D341Med (cell line): Measurements from ENCODE around the gene DOCK11.
A peak's percentile ranks its signal among the peaks of the same experiment; 100 is the strongest.
"Not testable (repeated sequence)": the region's sequence is repeated elsewhere in the genome, so short reads cannot be mapped to it uniquely, and the experiment has no call there.

Experiments used
- DNase-seq: peaks from one replicate; pipeline ENCODE4 v3.0.0; 2012; ENCODE audit warnings: low spot score

DOCK11 gene

DNA sequence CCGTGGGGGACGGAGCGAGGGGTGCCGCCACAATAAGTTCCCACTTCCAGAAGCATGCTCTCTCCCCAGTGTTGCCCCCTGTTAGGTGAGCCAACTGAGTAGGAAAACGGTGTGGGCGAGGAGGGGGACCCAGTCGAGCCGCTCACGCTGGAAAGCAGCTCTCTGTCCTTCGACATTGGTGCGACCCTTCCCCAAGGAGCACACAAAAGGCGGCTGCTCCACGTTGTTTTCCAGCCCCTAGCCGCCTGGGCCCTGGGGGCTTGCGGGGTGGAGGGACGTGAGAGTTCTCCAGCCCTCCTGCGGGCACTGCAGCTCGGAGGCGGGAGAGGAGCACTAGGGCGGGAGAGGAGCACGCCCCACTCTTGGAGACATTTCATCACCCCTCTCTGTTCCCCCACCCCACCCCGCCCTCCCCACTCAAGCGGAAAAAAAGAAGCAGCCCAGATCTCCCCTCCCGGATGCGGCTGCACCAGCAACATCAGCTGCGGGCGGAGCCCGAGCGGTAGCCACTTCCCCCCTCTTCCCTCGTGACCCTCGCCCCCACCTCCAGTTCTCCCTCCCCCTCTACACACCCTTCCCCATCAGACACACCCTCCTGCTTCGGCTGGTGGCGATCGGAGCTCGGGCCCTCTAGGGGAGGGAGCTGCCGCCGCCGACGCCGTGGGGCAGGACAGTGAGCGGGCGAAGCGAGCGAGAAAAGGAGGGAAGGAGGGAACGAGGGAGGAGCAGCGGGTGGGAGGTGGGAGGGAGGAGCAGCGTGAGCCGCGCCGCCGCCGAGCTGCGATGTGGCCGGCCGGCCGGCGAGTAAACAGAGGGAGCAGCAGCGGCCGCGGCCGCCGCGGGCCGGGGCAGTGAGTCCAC lies at the start of gene DOCK11:
DOCK11 (plus strand) TSS at position 755 of the 861 bp plus-strand sequence. CDS start 157 bp downstream, outside the sequence.
- peak; percentile 79 for DNase-seq

- DNase-seq = no peak
Measured at GRCh38 chrX:118448273-118448783, 47.3 kb upstream of the DOCK11 start.

DNA sequence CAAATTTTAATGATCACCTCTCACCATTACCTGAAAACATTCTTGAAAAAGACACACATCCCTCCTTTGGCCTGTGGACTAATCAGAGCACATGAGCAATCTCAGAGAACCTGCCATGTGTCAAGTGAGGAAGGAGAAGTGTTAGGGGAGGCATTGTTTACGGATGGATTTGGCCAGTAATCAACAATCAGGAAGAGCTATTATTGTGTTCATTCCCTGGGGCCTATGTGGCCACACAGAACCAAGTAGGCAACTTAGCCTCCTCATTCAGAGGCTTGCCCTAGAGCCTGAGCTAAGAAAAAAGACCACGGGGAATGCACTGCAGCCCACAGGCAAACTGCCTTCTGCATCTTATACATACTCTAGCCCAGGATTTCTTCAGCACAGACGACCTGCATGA lies 40.6 kb upstream of the DOCK11 start:
- no peak for DNase-seq

GRCh38 chrX:118459494-118459893 lies 36.1 kb upstream of the DOCK11 start:
- peak; percentile 40 for DNase-seq

DNA sequence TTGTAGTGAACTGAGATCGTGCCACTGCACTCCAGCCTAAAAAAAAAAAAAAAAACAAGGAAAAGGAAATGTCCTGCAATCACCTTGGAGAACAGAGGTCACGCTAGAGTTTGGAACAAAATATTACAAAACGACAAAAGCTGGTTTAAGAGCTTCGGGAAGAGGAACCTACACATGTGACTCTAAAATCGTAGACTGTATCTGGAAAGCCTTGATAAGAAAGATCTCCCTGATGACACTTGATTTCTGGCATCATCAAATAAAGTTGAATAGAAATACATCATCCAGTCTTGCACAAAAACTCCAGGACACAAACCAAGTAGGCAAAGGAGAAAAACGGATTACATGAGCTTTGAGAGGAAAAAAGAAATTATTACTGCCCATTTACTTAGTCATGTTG lies 31.1 kb upstream of the DOCK11 start:
- no peak for DNase-seq

GRCh38 chrX:118468122-118468521 lies 27.5 kb upstream of the DOCK11 start:
- no peak for DNase-seq

DNA sequence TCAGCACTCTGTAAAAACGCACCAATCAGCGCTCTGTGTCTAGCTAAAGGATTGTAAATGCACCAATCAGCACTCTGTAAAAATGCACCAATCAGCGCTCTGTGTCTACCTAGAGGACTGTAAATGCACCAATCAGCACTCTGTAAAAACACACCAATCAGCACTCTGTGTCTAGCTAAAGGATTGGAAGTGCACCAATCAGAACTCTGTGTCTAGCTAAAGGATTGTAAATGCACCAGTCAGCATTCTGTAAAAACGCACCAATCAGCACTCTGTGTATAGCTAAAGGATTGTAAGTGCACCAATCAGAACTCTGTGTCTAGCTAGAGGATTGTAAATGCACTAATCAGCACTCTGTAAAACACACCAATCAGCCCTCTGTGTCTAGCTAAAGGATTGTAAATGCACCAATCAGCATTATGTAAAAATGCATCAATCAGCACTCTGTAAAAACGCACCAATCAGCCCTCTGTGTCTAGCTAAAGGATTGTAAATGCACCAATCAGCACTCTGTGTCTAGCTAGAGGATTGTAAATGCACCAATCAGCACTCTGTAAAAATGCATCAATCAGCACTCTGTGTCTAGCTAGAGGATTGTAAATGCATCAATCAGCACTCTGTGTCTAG lies 24.8 kb upstream of the DOCK11 start:
- not testable (repeated sequence) for DNase-seq

GRCh38 chrX:118474586-118474985 lies 21.0 kb upstream of the DOCK11 start:
- no peak for DNase-seq

DNA sequence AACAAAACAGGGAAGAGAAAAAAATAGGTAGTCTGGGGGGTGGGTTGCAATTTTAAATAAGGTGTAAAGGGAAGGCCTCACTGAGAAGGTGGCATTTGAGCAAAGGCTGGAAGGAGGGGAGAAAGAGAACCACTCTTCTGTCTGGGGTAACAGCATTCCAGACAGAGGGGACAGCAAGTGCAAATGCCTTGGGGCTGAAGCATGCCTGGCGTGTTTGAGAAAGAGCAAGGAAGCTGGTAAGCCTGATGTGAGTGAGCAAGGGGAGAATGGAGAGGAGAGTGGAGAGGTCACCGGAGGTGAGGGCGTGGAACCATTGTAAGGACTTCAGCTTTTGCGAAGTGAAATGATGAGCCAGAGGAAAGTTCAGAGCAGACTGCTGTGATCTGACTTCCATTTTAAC lies 19.7 kb upstream of the DOCK11 start:
- DNase-seq = no peak

- no peak for DNase-seq
Measured at GRCh38 chrX:118480172-118480571, 15.4 kb upstream of the DOCK11 start.

DNA sequence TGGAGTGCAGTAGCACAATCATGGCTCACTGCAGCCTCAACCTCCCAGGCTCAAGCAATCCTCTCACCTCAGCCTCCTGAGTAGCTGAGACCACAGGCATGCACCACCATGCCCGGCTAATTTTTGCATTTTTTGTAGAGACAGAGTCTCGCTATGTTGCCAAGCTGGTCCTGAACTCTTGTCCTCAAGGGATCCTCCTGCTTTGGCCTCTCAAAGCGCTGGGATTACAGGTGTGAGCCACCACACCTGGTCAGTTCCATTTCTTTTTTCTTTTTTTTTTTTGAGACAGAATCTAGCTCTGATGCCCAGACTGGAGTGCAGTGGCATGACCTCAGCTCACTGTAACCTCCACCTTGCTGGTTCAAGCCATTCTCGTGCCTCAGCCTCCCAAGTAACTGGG lies 13.2 kb upstream of the DOCK11 start:
- DNase-seq = not testable (repeated sequence)

DNA sequence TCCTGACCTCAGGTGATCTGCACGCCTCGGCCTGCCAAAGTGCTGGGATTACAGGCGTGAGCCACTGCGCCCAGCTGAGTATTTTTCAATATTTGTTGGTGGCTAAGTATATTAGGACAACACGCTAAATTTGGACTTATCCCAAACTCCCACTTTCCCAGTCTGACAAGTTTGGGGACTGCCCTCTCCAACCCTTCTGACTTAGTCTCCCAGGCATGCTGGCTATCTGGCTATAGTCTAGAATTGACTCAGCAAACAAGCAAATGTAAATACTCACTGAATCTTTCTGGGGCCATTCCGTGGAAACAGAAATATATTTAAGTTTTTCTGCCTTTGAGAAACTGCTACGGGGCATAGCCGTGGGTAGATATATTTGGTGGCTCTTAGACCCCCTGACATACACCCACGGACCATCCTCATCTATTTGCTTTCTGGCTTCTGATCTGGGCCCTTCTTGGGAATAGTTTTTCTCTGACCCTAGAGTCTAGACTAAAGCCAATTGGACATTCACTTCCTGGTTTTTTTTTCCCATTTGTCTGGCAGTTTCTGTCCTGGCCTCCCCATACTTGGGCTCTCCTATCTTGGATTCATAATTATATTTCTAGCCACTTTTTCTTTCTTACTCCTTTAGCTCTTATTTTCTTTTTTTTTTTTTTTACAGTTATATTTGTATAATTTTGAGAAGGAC lies 11.3 kb upstream of the DOCK11 start:
- no peak for DNase-seq

DNA sequence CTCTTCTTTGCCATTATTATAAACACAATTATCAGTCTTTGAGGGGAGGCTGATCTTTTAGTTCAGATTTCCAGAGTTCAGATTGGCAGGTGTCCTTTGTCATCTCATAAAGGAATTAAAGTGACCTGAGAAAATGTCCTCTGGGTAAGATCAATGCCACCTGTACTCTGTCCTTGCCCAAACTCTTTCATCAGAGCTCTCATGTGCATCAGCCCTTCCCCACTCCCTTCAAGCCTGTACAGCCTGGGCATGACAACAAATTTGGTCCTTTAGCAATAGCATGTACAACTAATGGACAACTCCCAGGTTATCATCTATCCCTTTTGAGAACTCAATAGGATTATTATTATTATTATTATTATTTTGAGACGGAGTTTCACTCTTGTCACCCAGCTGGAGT lies 8.9 kb upstream of the DOCK11 start:
- DNase-seq = not testable (repeated sequence)

DNA sequence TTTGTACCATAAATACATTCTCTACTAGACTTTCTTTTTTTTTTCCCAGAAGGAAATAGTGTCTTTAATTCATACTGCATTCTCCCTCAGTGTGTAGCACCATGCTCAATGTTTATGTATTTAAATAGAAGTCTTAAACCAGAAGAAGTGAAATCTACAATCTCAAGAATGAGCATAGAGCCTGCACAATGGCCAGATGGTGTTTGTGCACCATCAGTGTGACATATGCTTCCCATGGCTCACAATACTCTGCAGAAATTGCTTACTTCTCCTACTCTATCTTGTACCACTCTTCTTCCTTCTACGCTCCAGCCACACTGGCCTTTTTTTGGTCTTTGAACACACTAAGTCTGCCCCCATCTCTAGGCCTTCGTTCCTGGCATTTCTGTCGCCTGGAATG lies 2.6 kb upstream of the DOCK11 start:
- DNase-seq = no peak

DNA sequence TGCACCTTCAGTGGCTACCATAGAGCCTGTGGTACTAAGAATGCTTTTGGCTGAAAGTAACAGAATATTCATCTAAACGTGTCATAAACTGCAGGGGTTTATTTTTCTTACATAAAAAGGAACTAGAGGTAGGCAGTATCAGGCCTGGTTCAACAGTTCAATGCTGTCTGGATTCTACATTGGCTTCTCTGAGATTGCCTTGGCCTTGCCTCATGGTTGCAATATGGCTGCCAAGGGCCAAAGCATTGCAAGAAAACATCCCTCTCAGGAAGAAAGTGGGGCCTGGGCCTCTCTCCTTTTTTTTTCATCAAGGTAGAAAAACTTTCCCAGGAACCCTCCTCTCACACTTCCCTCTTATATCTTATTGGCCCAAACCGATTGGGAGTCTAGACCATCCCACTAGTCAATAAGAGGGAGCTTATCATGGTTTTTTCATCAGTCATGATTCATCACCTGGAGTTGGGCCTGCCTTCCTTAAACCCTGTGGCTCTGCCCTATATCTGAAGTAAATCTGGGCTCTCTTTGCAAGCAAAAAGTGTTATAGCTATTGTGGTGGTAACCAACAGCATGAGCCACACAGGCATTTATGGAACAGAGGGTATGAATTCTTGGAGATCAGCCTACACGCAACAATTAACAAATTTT lies 1.8 kb upstream of the DOCK11 start:
- DNase-seq = no peak

- DNase-seq = peak; percentile 50
Measured at GRCh38 chrX:118495958-118496762, 545 bp downstream of the DOCK11 start.

DNA sequence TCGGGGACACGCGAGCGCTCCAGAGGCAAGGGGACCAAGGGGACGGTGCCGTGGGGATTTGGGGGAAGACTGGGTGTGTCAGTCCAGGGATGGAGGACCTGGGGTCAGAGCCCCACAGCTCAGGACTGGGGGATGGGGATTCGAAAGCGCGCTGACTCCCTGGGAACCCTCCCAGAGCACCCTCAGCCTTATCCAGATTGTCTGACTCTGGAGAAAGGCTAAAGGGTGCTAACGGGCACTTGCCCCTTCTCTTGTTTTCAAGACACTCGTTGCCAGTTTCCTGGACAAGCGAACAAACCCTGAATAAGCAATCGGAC lies 1.1 kb downstream of the DOCK11 start:
- no peak for DNase-seq

DNA sequence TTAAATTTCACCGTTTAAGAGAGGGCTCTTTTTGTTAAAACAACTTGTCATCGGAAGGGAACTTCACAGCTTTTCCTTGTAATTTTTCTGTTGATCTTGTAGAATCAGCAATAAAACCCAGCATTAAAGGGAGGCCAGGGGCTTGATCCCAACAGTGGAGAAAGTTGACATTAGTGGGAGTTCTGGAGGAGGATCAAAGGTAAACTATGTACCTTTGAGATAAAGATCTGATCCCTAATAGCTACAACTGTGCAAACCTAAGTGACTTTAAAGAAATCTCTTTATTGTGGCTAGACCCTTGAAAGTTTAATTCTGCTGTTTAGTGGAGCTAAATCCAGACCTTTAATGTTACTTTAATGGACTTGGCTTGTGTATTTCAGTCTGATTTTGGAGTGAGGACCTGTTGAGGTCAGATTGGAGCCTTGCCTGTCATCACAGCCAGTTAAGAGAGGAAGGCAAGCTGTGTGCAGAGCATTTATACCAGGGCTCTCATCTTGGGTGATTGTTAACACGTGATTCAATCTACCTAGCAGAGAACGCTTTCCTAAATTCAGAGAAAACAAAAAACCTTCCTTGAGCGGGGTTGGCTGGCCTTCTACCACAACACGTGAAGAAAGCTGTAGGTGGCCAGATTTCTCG lies 1.7 kb downstream of the DOCK11 start:
- DNase-seq = no peak

GRCh38 chrX:118498351-118498750 lies 2.7 kb downstream of the DOCK11 start:
- DNase-seq = no peak

GRCh38 chrX:118498755-118499154 lies 3.1 kb downstream of the DOCK11 start:
- no peak for DNase-seq

DNA sequence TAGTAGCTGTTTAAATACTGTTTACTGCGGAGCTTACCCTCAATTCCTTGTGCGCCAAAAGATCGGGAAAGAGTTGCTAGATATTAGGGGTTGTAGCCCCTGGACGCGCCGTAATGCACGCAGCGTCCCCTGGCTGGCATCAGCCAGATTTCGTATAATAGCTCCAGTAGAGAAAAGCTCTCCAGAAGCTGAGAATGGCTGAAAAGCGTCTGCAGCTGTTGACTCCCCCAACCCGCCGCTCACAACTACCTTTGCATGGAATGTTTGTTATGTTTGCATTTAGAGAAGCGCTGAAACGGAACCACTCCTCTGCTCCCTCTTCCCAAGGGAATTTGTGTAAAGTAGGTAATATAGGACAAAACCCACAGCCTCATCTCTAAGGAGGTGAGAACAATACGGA lies 3.7 kb downstream of the DOCK11 start:
- DNase-seq = no peak
